ENCODE results near the gene DIPK1C. TPM values are rescaled to one million over a fixed set of nuclear protein-coding genes. Genes with fewer than 3 reads are reported as not detected.

The DIPK1C gene
- total RNA-seq, 1 donor from 2014 or later: not detected

DNA sequence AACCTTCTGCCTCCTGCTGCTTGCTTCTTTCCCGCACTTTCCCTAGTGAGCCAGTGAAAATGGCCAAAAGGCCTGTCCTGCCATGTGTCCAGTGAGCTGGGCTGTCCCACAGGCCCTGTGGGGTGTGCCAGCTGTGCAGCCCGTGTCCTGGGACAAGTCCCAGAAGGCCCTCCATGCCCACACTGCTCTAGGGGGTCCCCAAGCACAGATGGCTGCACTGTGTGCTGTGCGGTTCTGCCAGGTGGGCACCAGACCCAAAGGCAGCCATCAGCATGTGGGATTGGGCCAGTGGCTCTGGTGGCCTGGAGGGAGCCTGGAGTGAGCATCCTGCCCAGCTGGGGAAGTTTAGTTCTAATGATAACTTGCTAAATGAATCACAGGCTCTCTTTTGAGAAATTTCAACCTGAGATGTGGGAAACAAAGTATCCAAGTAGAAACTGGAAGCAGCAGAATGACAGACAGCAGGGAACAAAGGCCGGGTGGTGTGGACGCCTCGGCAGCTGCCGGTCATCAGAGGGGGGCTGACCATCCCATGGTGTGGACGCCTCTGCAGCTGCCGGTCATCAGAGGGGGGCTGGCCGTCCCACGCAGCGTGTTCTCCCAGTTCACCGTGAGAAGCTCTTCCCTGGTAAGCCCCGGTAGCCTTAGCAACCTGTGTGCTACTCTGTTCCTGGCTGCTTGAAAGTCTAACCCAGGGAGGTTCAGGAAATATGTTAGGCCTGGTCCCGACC lies 29.2 kb upstream of the DIPK1C start:
- no peak for DNase-seq (ENCODE audit: low read depth)

DNA sequence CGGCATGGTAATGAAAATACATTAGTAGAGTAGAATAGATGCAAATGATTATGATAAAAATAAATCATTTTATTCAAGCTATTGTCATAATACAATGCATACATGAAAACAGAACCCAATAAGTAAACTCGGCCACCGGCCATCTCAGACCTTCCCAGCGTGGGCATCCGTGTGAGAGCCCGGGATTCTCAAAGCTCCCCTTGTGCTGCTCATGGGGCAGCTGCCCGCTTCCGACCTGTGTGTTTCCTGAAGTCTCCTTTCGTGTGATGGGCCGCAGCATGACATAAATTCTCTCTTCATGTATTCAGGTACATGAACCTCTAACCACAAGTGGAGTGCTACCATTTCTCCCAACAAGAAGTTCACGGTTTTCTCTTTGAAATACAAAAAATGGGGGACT lies 25.6 kb upstream of the DIPK1C start:
- DNase-seq (ENCODE audit: low read depth): no peak

DNA sequence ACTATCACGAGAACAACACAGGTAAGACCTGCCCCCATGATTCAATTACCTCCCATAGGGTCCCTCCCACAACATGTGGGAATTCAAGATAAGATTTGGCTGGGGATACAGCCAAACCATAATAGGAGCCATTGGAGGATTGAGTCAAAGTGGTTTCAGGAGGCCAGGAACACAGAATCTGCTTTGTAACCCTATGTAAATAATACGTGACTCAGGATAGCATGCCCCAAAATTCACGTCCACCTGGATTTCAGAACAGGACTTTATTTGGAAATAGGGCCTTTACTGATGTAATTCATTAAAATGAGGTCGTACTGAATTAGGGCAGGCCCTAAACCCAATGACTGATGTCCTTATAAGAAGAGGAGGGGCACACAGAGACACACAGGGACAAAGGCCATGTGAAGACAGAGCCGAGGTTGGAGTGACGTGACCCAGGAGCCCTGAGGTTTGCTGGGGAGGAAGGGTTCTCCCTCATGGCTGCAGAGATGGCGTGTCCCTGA lies 23.1 kb upstream of the DIPK1C start:
- DNase-seq (ENCODE audit: low read depth): no peak

DNA sequence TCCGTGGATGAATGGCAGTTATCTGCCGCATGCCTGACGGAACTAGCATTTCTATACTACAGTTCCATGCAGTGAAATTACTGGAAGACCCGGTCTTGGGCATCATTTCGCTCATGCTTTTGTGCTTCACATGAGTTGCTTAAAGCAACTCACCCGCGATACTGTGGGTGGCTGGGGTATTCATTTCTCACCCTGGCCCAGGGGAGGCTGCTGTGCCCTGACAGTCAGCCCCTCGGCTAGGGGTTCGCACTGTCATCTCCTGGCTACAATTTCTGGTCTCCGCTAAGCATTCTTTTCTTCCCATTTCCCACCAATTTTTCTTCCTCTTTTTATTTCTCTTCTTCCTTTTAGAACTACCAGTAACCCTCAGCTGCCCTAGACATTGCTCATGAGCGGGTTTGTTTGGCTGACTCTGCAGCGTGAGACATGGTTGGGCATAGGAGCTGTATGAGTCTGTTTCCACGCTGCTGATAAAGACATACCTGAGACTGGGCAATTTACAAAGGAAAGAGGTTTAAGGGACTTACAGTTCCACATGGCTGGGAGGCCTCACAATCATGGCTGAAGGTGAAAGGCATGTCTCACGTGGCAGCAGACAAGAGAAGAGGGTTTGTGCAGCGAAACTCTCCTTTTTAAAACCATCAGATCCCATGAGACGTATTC lies 22.5 kb upstream of the DIPK1C start:
- no peak for DNase-seq (ENCODE audit: low read depth)

DNA sequence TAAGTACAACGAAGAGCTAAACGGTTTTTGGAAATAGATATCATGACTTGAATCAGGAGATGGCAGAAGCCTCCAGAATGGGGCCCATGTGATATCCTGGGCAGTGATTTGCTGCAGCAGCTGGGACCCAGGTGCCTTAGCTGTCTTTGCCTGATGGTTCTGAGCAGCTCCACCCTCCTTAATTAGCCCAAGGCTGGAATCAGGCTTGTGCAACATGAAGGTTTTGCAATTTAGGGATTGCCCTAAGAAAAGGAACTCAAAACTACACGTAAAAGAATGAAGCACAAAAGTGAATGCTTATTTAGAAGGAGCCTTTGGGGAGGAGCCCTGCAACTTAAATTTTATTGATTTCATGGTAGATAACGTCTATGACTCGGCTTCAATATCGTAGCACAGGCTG lies 21.8 kb upstream of the DIPK1C start:
- DNase-seq (ENCODE audit: low read depth): no peak

DNA sequence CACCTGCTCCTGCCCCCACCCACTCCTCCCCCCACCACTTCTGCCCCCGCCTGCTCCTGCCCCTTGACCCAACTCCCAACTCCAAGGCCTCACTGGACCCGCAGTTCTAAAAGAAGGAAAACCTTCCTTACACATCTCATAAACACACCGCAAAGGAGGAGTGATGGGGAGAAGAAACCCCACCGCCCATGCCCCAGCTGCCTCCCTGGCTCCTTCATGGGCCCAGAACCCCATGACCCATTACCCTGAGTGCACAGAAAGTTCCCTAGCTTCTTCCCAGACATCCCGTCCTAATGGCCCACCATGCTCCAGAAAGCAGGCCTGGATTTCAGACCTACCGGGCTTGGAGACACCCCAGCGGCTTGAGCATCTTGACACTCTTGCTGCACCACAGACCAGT lies 21.2 kb upstream of the DIPK1C start:
- no peak for DNase-seq (ENCODE audit: low read depth)

DNA sequence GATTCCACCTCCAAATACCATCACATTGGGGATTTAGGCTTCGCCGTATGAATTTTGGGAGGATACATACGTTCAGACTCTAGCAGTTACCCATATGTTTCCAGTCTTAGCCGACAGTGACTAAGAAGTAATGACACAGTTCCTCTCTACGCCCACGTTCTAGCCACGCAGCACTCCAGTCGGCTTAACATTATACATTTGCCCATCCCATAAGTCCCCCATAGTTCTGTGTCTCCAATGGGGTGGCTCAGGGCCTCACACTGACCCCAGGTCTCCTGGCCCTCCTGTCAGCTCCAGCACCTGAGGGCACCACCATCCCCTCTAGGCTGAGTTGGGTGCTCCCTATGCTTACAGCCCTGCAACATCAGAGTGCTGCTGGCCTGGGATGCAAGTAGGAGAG lies 20.7 kb upstream of the DIPK1C start:
- no peak for DNase-seq (ENCODE audit: low read depth)

DNA sequence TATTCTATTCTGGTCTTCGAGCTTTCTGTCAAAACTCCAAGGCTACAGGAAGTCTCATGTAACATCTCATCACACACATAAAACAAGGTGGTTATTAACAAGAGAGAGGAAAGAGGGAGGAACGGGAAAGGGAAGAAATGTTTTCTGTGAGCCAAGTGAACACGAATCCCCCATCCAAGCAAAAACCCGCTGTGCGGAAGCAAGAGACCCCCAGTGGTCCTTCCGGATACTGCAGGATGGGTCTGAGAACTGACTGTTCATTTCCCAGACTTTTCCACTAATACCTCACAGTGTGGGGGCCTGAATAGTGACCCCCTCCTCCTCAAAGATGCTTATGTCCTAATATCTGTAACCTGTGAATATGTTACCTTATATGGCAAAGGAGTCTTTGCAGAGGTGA lies 19.0 kb upstream of the DIPK1C start:
- no peak for DNase-seq (ENCODE audit: low read depth)

DNA sequence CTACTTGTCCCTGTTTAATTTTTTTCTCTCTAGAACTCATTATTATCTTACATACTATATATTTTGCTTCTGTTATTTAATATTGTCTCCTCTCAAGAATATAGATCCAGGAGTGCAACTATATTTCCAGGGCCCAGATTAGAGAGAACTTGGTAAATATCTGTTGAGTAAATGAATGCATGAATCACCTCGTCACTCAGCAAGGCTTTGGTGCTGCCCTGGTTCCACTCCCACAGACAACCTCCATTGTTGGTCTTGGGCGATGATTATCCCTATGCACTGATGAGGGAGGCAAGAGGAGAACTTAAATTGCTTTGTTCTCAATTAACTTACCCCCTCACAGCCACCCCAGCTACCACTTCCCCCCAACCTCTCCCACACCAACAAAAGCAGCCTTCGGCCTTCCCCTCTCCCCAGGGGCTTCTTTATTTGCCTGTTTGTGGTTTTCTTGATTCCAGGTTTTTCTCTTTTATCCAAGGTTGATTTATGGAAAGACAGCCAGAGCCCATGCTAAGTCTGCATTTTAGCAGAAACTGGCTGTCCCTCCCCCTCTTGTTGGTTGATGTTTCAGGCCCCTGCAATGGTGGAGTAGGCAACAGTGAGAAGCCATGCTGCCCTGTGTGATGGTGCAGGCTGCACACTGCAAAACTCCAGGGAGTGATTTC lies 17.0 kb upstream of the DIPK1C start:
- no peak for DNase-seq (ENCODE audit: low read depth)

DNA sequence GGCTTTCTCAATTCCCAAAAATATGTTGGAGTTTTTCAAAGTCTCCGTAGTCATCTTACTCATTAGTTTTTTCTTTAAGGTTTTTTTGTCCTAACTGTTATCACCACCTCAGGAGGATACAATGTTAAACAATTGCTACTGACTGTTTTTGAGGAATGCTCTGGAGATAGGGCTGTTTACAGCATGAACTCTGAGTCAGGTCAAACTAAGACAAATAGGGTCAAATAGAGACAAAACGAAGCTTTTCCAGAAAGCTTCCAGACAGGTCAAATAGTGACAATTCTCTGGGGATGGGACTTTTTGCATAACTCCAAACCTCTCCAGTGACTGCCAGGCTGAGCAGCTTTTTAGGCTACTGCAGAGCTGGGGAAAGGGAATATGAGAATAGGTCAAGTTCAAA lies 15.2 kb upstream of the DIPK1C start:
- DNase-seq (ENCODE audit: low read depth): no peak

DNA sequence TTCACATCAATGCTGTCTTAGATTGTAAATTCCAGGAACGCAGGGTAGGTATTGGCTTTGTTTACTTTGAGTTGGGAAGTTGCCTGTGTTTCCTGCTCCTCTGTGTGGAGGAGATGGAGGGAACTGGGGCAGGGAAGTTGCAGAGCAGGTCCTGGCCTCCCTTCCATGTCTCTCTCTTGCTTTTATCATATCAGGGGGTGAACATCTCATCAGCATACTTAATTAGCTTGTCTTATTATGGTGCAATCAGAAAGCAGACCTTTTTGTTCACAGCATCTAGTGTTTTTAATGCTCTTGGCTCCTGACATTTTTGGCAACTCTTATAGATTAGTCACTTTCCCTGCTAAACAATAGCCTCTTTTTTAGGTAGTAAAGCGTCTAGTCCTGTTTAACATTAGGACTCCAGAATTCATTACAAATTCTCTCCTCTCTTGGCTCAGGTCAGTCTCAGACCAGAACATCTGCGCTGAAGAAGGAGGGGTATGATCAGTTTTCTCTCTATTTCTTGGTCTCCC lies 11.5 kb upstream of the DIPK1C start:
- DNase-seq (ENCODE audit: low read depth): no peak

DNA sequence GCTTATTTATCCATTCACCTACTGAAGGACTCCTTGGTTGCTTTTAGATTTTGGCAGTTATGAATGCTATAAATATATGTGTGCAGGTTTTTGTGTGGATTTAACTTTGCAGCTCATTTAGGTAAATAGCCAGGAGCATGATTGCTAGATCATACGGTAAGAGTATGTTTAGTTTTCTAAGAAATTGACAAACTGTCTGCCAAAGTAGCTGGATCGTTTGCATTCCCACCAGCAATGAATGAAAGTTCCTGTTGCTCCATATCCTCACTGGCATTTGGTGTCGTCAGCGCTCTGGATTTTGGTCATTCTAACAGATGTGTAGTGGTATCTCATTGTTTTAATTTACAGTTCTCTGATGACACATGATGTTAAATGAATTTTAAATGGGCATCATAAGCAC lies 8.7 kb upstream of the DIPK1C start:
- no peak for DNase-seq (ENCODE audit: low read depth)

DNA sequence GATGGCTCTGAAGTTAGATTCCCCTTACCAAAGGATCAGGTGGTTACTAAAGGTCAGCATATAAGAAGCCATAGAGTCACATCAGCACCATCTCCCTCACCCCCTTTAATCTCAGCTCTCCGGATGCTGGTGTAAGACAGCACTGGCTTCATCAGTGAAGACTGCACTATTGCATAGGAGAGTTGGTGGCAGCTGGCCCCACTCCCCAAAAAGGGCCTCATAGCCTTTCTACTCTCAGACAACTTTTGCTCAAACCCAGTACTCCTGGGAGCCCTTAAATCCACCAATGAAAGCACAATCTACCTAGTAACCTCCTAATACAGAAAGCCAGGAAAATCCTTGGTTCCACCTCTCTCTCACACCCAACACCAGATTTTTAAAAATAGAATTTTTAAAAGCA lies 6.9 kb upstream of the DIPK1C start:
- no peak for DNase-seq (ENCODE audit: low read depth)

DNA sequence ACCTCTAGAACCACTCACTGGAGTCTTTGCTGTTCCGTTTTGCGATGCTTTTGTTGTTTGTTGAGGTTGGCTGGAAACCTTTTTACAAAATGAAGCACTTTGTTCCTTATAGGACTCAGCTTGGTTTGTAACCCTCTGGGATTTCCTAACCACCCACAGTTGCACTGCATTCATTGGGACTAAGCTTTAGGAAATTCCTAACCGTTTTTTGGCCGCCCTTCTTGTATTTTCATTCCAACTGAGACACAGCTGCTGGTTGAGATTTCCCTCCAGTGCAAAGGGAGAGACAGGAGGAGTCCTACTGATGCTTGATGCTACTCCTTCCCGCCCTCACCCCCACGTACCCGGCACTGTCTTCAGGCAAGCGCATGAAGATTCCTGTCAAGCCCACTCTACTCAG lies 6.1 kb upstream of the DIPK1C start:
- no peak for DNase-seq (ENCODE audit: low read depth)

DNA sequence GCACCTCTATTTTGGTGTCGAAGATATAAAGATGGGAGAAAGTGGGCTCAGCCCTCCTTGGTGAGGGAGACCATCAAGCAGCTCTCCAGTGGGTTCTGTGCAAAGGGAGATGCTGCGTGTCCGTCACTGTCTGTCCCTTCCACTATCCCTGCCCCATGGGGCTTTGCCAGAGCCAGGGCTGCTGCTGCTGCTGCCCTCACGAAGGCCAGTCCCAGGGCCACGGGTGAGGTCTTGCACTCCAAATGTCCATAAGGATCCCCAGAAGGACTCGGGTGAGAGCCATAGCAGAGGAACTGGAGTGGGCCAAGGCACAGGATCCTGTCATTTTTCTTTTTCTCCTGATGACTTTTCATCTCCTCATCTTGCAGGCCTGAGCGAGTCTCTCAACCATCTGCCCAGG lies 3.7 kb upstream of the DIPK1C start:
- DNase-seq (ENCODE audit: low read depth): no peak

DNA sequence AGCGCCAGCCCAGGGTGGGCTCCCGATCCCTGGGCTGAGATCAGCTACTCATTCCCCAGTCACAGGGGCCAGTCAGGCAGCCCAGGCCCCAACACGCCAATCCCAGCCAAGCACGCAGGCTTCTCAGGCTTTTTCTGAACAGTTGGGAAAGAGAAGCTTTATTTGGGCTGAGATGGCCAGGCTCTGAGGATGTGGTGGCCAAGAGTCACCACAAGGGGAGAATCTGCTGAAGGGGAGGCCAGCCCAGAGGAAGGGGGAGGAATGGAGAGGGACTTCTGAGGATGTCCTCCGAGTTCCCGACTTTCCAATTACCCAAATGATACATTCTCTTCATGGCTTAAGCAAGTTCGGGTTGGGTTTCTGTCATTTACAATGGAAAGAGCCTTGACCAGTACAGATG lies 2.8 kb upstream of the DIPK1C start:
- no peak for DNase-seq (ENCODE audit: low read depth)

DNA sequence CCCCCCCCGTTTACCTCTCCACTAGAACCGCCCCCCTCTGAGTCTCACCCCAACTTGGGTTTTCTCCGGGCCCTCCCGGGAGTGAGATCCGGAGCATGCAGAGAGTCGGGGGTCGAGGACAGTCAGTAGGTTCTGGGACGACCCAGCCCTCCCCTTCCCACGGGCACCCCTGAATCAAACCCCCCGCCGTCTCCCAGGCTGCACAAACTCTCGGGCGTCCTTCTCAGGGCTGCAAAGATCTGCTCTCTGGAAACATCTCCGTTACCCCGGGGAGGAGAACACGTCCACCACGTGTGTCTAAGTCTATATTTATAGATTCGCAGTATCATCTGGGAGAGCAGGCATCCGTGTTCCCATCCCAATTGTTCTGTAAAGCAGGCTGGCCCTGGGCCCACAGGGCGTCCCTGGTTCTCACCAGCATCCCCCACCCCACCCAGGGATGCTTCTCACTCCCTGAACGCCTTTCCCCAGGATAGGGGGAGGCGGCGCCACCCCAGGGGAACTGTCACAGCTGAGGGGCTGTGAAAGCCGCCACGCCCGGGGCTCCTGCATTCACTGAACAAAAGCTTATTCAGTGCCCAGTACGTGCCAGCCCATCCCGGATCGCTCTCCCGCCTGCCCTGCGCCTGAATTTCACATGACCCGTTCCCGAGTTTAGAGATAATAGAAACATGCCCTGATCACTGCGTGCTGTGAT lies 765 bp upstream of the DIPK1C start:
- DNase-seq (ENCODE audit: low read depth): no peak

DNA sequence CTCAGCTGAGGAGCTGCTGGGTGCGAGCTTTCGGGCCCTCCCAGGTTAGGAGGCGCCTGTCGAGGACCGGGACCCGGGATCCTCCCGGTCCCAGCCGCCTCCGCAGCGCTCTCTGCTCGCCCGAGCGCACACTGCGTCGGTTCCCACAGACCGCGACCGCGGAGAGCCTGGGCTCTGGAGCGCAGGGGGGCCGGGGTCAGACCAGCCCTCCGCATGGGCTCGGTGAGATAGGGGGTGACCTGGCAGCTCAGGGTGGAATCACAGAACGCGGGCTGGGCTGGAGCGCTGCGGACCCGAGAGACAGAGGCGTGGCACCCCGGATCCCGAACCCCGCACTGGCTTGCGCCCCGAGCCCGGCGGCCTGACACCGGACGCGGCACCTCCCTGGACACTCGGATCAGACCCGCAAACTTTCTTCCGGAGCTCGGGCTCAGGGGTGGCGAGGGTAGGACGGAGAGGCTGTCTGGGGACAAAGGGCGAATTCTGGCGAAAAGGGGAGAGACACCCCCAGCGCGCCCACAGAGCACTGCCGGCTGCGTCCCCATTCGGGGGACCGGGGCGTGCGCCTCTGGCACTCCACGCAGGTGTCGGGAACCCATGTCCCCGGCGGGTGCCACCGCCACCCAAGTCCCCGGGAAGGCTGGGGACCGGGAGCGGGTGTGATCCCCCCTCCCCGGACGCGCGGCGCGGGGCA lies 612 bp downstream of the DIPK1C start:
- DNase-seq (ENCODE audit: low read depth): no peak

DNA sequence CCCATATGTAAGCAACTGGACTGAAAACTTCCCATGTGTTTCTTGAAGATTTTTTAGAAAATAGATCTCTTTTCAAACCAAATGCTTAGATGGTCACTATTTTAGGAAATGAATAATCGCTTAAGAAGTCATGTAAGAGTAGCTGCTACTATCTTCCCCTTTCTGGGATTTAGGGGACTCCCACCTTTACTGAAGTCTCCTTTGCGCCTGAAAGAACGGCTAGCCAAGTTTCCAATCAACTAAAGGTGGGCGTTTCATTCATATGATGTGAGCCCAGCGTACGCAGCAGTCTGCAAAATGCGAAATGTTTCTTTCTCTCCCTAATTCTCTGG lies 1.1 kb downstream of the DIPK1C start:
- no peak for DNase-seq (ENCODE audit: low read depth)

DNA sequence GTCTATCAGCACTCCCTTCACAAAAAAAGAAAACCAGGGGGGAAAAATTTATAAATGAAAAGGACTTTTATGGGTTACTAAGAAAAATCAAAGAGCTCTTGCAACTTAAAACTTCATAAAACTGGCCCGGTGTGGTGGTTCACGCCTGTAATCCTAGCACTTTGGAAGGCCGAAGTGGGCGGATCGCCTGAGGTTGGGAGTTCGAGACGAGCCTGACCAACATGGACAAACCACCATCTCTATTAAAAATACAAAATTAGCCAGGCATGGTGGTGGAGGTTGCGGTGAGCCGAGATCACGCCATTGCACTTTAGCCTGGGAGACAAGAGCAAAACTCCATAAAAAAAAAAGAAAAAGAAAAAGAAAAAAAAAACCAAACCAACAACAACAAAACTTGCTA lies 1.7 kb downstream of the DIPK1C start:
- no peak for DNase-seq (ENCODE audit: low read depth)

DNA sequence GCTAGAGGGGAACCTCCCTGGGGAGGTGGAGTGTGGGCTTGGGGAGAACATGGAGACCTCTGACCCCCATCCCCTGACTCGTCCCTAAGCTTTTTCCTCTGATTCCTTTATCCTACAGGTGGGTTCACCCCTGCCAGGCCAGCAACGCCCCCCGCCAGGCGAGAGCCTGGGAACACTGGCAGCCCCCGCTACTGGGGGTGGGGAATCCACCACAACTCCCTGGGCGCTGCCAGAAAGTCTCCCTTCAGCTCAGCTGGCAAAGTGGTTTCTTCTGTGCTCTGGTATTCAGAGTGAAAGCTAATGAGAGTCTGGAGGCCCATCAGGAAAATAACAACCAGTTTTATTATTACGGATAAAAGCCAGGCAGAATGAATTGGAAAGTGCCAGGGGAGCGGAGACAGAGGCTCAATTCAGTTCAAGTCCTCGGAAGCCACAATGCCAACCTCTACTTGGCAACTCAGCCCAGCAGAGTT lies 2.8 kb downstream of the DIPK1C start:
- DNase-seq (ENCODE audit: low read depth): no peak

Data from myocyte (in vitro differentiated cells).